ENCODE results near the gene CADPS.

DNA sequence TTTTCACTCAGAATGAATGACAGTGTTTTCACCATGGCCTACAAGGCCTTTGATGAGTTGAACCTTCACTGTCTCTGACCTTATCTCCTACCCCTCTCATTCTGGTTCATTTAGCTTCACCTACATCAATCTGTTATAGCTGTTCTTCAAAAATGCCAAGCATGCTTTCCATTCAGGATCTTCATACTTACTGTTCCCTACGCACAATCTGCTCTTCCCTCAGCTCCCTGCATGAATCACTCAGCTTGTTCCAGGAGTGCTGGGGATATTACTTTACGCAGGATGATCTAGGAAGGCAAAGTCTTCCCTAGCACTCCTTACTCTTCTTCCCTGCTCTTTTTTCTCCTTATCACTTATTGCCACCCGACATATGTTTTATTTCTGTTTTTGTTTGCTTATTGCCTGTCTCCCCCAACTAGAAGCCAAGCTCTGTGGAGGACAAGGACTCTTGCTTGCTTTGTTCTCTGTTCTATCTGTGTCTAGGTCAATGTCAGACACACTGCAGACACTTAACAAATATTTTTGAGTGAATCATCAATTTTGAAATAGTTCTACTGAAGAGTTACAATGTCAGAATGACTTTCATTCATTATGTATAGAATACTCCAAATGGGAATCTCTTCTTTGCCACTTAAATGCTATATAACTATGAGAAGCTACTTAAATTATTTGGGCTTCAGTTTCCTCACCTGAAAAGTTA is 263.5 kb downstream of the CADPS start:
- TF ChIP-seq, protein P1, sequence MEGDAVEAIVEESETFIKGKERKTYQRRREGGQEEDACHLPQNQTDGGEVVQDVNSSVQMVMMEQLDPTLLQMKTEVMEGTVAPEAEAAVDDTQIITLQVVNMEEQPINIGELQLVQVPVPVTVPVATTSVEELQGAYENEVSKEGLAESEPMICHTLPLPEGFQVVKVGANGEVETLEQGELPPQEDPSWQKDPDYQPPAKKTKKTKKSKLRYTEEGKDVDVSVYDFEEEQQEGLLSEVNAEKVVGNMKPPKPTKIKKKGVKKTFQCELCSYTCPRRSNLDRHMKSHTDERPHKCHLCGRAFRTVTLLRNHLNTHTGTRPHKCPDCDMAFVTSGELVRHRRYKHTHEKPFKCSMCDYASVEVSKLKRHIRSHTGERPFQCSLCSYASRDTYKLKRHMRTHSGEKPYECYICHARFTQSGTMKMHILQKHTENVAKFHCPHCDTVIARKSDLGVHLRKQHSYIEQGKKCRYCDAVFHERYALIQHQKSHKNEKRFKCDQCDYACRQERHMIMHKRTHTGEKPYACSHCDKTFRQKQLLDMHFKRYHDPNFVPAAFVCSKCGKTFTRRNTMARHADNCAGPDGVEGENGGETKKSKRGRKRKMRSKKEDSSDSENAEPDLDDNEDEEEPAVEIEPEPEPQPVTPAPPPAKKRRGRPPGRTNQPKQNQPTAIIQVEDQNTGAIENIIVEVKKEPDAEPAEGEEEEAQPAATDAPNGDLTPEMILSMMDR (IDR thresholded peaks at IDR 0.05): no peak
- no peak for TF ChIP-seq POLR2A (IDR thresholded peaks at IDR 0.05)
